Peyer's patch (tissue), 4 donors: Measurements from ENCODE around the gene TSHZ1.

ENCODE experiments used
- POLR2A ChIP-seq, 2 donors: fragments of 450-650 bp; IDR thresholded peaks; one replicate each; pipeline ENCODE4 v1.5.1; 2017; ENCODE audit warnings: antibody characterized with exemption in 2 of 2, mild to moderate bottlenecking in 2 of 2, moderate library complexity in 2 of 2
- TF ChIP-seq, protein P1 (sequence below), 6 experiments: fragments of 450-650 bp in 4 of 6; fragments of 200-600 bp in 2 of 6; sonication (generic) in 1 of 6; IDR thresholded peaks; one replicate each; pipeline ENCODE4 v1.5.1; 2017 to 2019; ENCODE audit warnings: antibody characterized with exemption in 6 of 6, mild to moderate bottlenecking in 3 of 6, moderate library complexity in 1 of 6

DNA sequence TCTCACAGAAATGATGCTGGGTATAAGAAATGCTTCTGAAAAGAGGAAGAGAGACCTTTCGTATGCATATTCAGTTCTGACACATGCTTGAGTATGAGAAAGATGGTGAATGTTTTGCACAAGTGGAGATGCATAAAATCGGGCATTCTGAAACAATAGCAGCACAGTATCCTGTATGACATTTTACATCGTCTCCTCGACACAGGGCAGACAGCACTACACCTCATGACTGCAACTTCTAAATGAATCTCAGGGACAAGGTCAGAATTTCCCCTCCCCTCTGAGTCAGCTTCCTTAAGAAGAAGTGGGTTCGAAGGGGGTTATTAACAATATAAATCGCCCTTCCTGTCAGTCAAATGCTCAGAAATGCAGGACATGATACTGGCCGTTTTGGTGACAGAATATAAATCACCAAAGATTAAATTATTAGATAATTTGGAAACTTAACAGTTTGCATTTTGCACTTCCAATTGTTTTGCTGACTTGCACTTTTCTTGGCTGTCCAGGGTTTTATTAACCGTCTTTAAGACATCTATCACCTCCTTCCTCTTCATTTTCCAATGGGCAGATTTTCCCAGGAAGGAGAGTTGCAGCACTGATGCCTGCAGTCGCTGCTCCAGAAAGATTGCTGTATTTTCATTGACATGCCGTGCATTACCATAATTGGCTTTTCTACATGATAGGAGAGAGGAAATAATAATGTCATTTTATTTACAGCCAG is 57.2 kb downstream of the TSHZ1 start:
- TF ChIP-seq, protein P1, sequence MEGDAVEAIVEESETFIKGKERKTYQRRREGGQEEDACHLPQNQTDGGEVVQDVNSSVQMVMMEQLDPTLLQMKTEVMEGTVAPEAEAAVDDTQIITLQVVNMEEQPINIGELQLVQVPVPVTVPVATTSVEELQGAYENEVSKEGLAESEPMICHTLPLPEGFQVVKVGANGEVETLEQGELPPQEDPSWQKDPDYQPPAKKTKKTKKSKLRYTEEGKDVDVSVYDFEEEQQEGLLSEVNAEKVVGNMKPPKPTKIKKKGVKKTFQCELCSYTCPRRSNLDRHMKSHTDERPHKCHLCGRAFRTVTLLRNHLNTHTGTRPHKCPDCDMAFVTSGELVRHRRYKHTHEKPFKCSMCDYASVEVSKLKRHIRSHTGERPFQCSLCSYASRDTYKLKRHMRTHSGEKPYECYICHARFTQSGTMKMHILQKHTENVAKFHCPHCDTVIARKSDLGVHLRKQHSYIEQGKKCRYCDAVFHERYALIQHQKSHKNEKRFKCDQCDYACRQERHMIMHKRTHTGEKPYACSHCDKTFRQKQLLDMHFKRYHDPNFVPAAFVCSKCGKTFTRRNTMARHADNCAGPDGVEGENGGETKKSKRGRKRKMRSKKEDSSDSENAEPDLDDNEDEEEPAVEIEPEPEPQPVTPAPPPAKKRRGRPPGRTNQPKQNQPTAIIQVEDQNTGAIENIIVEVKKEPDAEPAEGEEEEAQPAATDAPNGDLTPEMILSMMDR (IDR thresholded peaks at IDR 0.05): no peak
- TF ChIP-seq POLR2A (IDR thresholded peaks at IDR 0.05): no peak
